VCaP (cell line): ENCODE measurements around the gene PCDHA1.
"Not testable (repeated sequence)": the region's sequence is repeated elsewhere in the genome, so short reads cannot be mapped to it uniquely, and the experiment has no call there.

ENCODE experiments used
- H3K27ac ChIP-seq: fragments of 450-650 bp; 2 replicates; pipeline ENCODE4 v1.5.1; 2017
- CTCF ChIP-seq: fragments of 450-650 bp; conservative IDR thresholded peaks from 2 replicates; pipeline ENCODE4 v1.5.1; 2017; ENCODE audit warnings: mild to moderate bottlenecking, moderate library complexity

The PCDHA1 gene

DNA sequence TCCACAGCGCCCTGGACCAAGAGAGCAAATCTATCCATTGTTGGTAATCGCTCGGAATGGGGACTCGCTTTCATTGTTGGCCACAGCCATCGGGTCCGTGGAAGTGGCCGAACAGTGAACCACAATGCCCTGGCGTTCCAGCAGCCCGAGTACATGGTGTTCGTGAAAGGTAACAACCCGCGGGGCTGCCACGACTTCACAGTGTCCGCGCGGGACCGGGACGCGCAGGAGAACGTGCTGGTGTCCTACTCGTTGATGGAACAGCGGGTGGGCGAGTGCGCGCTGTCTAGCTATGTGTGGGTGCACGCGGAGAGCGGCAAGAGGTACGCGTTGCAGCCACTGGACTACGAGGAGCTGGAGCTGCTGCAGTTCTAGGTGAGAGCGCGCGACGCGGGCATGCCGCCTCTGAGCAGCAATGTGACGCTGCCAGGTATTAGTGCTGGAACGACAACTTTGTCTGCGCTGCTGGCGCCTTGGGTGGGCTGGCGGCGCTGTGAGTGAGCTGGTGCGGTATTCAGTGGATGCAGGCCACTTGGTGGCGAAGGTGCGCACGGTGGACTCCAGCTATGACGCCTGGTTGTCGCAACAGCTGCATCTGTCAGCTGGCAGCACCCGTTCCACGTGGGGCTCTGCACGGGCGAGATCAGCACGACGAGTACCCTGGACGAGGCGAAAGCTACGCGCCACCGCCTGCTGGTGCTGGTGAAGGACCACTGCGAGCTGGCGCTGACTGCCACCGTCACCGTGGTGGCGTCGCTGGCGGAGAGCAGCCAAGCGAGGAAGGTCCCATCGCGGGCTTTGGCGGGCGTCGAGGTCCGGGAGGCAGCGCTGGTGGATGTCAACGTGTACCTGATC lies 76.7 kb downstream of the PCDHA1 start:
- no peak for TF ChIP-seq CTCF

DNA sequence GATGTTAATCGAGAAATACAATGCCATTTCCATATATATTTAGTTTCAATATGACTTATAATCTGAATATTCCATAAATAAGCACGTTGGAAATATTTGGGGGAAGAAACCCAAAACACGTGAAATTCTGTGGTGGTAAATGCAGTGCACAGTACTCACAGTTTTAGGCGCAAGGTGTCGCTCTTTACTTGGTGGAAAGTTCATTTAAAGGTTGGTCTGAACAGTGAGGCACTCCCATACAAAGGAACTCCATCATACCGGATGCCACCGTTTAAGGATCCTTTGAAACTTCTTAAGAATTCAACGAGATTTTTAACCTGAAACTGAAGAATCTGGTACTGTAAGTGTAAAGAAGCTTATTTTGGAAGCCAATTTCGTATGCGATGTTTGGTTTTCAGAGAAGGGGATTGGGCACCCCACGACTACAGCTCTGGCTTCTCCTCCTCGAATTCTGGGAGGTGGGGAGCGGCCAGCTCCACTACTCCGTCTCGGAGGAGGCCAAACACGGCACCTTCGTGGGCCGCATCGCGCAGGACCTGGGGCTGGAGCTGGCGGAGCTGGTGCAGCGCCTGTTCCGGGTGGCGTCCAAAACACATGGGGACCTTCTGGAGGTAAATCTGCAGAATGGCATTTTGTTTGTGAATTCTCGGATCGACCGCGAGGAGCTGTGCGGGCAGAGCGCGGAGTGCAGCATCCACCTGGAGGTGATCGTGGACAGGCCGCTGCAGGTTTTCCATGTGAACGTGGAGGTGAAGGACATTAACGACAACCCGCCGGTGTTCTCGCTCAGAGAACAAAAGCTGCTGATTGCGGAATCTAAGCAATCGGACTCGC lies 83.0 kb downstream of the PCDHA1 start, which contains the start of gene PCDHA11:
PCDHA11 (plus strand) TSS at position 237 of the 834 bp plus-strand sequence; CDS start at position 384, 147 bp downstream.
- peak within 1 kb of the TSS; percentile 58 for H3K27ac ChIP-seq
- peak; percentile 67 for TF ChIP-seq CTCF

More for the DNA sequence above, 76.7 kb downstream of the PCDHA1 start:
- H3K27ac ChIP-seq, result no peak overlapping the region

GRCh38 chr5:140869555-140869886 lies 83.6 kb downstream of the PCDHA1 start:
- peak overlapping the region; percentile 58 for H3K27ac ChIP-seq
- TF ChIP-seq CTCF, result peak; percentile 48

DNA sequence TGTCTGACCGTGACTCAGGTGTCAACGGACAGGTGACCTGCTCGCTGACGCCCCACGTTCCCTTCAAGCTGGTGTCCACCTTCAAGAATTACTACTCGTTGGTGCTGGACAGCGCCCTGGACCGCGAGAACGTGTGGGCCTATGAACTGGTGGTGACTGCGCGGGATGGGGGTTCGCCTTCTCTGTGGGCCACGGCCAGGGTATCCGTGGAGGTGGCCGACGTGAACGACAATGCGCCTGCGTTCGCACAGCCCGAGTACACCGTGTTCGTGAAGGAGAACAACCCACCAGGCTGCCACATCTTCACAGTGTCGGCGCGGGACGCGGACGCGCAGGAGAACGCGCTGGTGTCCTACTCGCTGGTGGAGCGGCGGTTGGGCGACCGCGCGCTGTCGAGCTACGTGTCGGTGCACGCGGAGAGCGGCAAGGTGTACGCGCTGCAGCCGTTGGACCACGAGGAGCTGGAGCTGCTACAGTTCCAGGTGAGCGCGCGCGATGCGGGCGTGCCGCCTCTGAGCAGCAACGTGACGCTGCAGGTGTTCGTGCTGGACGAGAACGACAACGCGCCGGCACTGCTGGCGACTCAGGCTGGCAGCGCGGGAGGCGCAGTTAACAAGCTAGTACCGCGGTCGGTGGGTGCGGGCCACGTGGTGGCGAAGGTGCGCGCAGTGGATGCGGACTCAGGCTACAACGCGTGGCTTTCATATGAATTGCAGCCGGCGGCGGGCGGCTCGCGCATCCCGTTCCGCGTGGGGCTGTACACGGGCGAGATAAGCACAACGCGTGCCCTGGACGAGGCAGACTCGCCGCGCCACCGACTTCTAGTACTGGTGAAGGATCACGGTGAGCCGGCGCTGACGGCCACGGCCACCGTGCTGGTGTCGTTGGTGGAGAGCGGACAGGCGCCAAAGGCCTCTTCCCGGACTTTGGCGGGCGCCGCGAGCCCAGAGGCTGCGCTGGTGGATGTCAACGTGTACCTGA lies 84.6 kb downstream of the PCDHA1 start:
- H3K27ac ChIP-seq, result no peak overlapping the region
- TF ChIP-seq CTCF, result no peak

GRCh38 chr5:140875085-140876065 lies 89.4 kb downstream of the PCDHA1 start, which contains the start of gene PCDHA12:
PCDHA12 (plus strand) TSS chr5:140875308; CDS start chr5:140875473, 165 bp downstream.
- H3K27ac ChIP-seq, result peak within 1 kb of the TSS; percentile 70

DNA sequence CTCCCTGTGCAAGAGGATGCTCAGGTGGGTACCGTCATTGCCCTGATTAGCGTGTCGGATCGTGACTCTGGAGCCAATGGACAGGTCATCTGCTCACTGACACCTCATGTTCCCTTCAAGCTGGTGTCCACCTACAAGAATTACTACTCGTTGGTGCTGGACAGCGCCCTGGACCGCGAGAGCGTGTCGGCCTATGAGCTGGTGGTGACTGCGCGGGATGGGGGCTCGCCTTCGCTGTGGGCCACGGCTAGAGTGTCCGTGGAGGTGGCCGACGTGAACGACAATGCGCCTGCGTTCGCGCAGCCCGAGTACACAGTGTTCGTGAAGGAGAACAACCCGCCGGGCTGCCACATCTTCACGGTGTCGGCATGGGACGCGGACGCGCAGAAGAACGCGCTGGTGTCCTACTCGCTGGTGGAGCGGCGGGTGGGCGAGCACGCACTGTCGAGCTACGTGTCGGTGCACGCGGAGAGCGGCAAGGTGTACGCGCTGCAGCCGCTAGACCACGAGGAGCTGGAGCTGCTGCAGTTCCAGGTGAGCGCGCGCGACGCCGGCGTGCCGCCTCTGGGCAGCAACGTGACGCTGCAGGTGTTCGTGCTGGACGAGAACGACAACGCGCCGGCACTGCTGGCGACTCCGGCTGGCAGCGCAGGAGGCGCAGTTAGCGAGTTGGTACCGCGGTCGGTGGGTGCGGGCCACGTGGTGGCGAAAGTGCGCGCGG lies 90.8 kb downstream of the PCDHA1 start:
- not testable (repeated sequence) for H3K27ac ChIP-seq

More at GRCh38 chr5:140875085-140876065, 89.4 kb downstream of the PCDHA1 start, which contains the start of gene PCDHA12:
- peak; percentile 60 for TF ChIP-seq CTCF
